Inflammatory macrophage treated with lipopolysaccharide for 1 hour (primary cell): ENCODE results near the gene NR5A1.

ENCODE experiments used
- DNase-seq, 2 donors: peaks; one replicate each; pipeline ENCODE4 v3.0.0-alpha.2; 2020 to 2022

The NR5A1 gene

DNA sequence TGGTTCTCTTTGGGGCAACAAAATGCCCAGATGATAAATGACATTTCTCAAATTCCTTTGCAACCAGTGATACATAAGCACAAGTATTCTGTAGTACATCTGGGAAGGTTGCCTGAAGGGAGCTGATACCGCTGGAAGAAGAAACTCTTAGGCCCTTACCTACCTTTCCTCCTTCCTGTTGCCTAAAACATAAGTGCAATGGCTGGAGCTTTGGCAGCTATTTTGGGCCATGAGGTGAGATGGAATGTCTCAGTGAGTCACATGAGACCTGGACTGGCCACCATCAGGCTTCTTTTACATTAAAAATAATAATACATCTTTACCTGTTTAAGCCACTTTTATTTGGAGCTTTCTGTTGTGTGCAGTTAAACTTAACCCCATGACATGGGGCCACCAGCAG is 68.1 kb downstream of the NR5A1 start:
- no peak for DNase-seq

DNA sequence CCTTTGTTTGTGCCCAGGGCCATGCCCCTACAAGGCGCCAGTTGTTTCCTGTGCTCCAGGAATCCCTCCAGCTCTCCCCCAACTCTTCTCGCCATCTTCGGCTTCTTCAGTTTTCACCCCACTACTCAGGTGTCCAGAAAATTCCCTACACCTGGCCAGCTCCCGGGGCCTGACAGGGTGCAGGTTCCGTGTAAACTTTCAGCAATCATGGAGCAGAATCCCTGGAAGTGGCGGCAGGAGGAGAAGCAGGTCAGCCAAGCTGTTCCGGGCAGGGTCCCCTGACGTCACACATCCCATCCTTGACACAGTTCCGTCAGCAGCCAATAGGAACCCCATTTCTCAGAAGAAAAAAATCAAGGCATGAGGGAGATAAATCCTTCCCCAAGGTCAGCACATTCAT is 69.1 kb downstream of the NR5A1 start:
- DNase-seq = no peak

GRCh38 chr9:124437086-124437485 is 70.1 kb downstream of the NR5A1 start:
- no peak for DNase-seq

DNA sequence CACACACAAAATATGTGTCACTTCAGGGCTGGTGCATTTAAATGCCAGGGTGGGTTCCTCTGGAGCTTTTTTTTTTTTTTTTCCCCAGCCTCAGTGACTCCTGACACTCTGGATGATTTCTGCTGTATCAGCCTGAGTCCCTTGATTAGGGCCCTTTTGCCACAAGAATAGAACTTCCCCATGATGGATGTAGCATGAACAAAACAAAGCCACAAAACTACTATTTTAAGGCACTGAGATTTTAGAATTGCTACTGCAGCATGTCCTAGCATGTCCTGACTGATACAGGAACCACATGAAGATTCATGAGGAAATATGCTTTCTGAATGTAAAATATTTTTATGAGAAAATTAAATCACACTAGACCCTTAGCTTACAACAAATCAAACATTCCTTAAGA is 70.9 kb downstream of the NR5A1 start:
- no peak for DNase-seq
